Spleen (tissue), 7 donors: ENCODE results near the gene SCFD2.

Experiments used
- CTCF ChIP-seq, 11 experiments: fragments of 200-600 bp in 7 of 11; fragments of 450-650 bp in 4 of 11; sonication (generic) in 4 of 11; IDR thresholded peaks in 8 of 11; conservative IDR thresholded peaks in 3 of 11; 1 replicate in 7 of 11; 2 replicates in 4 of 11; pipeline versions ENCODE4 v1.4.0 to v1.8.0; 2016 to 2021; ENCODE audit warnings: antibody characterized with exemption in 11 of 11, inconsistent platforms in 4 of 11, mild to moderate bottlenecking in 1 of 11
- POLR2A ChIP-seq, 3 donors: fragments of 450-650 bp; IDR thresholded peaks; one replicate each; pipeline ENCODE4 v1.5.1; 2017; ENCODE audit warnings: antibody characterized with exemption in 3 of 3, mild to moderate bottlenecking in 1 of 3
- POLR2AphosphoS5 ChIP-seq, 3 donors: sonication (generic); formaldehyde crosslinking; IDR thresholded peaks; one replicate each; pipeline ENCODE4 v1.5.1; 2017; ENCODE audit warnings: antibody characterized with exemption in 3 of 3
- donor health status: DM: no; HTN: no; CAD: no; lungs with moderate emphysema.
- donor health status: DM: no; HTN: no; CAD: no.
- donor health status: DM: no; HTN: no; CAD: no.

- TF ChIP-seq POLR2A (IDR thresholded peaks at IDR 0.05) (no peak), CTCF (IDR thresholded peaks at IDR 0.05 in 8 of 11, conservative IDR thresholded peaks at IDR 0.05 in 3 of 11) (no peak), POLR2AphosphoS5 (IDR thresholded peaks at IDR 0.05) (no peak)
Measured at GRCh38 chr4:53067125-53067802, 298.6 kb downstream of the SCFD2 start.
